H54 (cell line): ENCODE data around the gene SLC4A11.

Experiments used
- DNase-seq: peaks from one replicate; pipeline ENCODE4 v3.0.0; 2011; ENCODE audit warnings: low spot score, mixed read lengths; ENCODE audit not compliant: insufficient read length
- FAIRE-seq: peaks from 3 replicates; lab custom pipeline; 2011; peaks lifted over from hg19 to GRCh38; lab: Jason Lieb, UNC
- POLR2A ChIP-seq: IDR thresholded peaks from 2 replicates; pipeline ENCODE4 v1.6.1; 2011; ENCODE audit warnings: low read depth, mild to moderate bottlenecking, low read length

Gene SLC4A11

GRCh38 chr20:3239026-3239866 lies at the start of gene SLC4A11:
Gene SLC4A11 (minus strand): TSS chr20:3239190. CDS start chr20:3239137, 53 bp downstream.
- DNase-seq (peak; percentile 85), FAIRE-seq (no peak)

GRCh38 chr20:3283222-3283820 lies 44.3 kb upstream of the SLC4A11 start:
- no peak for TF ChIP-seq POLR2A
- FAIRE-seq (no peak), DNase-seq (no peak)

More at GRCh38 chr20:3239026-3239866, at the start of gene SLC4A11:
- peak; percentile 46; the same call in 1 of the 2 replicates for TF ChIP-seq POLR2A

GRCh38 chr20:3282271-3283221 lies 43.6 kb upstream of the SLC4A11 start:
- TF ChIP-seq POLR2A, result no peak
- no peak for FAIRE-seq
- DNase-seq, result no peak

- no peak for TF ChIP-seq POLR2A
- no peak for FAIRE-seq
- DNase-seq, result no peak
Measured at GRCh38 chr20:3281437-3281836, 42.4 kb upstream of the SLC4A11 start.

- FAIRE-seq (no peak), DNase-seq (no peak)
- TF ChIP-seq POLR2A, result no peak
Measured at GRCh38 chr20:3279761-3280160, 40.8 kb upstream of the SLC4A11 start.

GRCh38 chr20:3277686-3278465 lies 38.9 kb upstream of the SLC4A11 start:
- no peak for DNase-seq
- no peak for FAIRE-seq
- TF ChIP-seq POLR2A, result no peak

GRCh38 chr20:3276680-3277015 lies 37.7 kb upstream of the SLC4A11 start:
- TF ChIP-seq POLR2A, result no peak
- FAIRE-seq (no peak), DNase-seq (no peak)

- FAIRE-seq (no peak), DNase-seq (no peak)
Measured at GRCh38 chr20:3275966-3276679, 37.1 kb upstream of the SLC4A11 start.

GRCh38 chr20:3275064-3275935 lies 36.3 kb upstream of the SLC4A11 start:
- no peak for FAIRE-seq
- TF ChIP-seq POLR2A, result no peak
- no peak for DNase-seq

More at GRCh38 chr20:3275966-3276679, 37.1 kb upstream of the SLC4A11 start:
- no peak for TF ChIP-seq POLR2A

GRCh38 chr20:3273371-3273770 lies 34.4 kb upstream of the SLC4A11 start:
- DNase-seq, result no peak
- no peak for TF ChIP-seq POLR2A
- FAIRE-seq, result no peak

- FAIRE-seq (no peak), DNase-seq (no peak)
- TF ChIP-seq POLR2A, result no peak
Measured at GRCh38 chr20:3270051-3270450, 31.1 kb upstream of the SLC4A11 start.

- FAIRE-seq (no peak), DNase-seq (no peak)
- TF ChIP-seq POLR2A, result no peak
Measured at GRCh38 chr20:3262566-3262965, 23.6 kb upstream of the SLC4A11 start.
